GM12864 (cell line): Measurements from ENCODE around the gene TMEM259.

Experiments
- DNase-seq: peaks from one replicate; pipeline ENCODE4 v3.0.0-alpha.2; 2011; ENCODE audit warnings: low read depth
- H3K4me3 ChIP-seq: 2 replicates; pipeline ENCODE4 v1.5.1; 2011; ENCODE audit warnings: mild to moderate bottlenecking, low read depth, low read length, control low read depth
- CTCF ChIP-seq: IDR thresholded peaks from 2 replicates; pipeline ENCODE4 v1.5.1; 2011; ENCODE audit warnings: low read depth, mild to moderate bottlenecking, moderate library complexity, low read length, control low read depth, inconsistent platforms; ENCODE audit errors: missing control alignments

TMEM259 gene

GRCh38 chr19:1037621-1038064 lies 16.7 kb upstream of the TMEM259 start:
- no peak for DNase-seq
- H3K4me3 ChIP-seq, result no peak overlapping the region; the same call in 1 of the 2 replicates
- TF ChIP-seq CTCF, result no peak

GRCh38 chr19:1035998-1036621 lies 15.2 kb upstream of the TMEM259 start:
- no peak overlapping the region for H3K4me3 ChIP-seq
- no peak for DNase-seq
- TF ChIP-seq CTCF, result no peak

- TF ChIP-seq CTCF, result no peak
- DNase-seq, result no peak
- H3K4me3 ChIP-seq, result no peak overlapping the region
These were observed 11.4 kb upstream of the TMEM259 start for GRCh38 chr19:1032264-1032867.

- no peak for DNase-seq
- TF ChIP-seq CTCF, result no peak
- H3K4me3 ChIP-seq, result peak overlapping the region; percentile 77
These were observed 7.4 kb upstream of the TMEM259 start for GRCh38 chr19:1028062-1028926.

GRCh38 chr19:1027650-1028061 lies 6.7 kb upstream of the TMEM259 start:
- peak overlapping the region; percentile 77 for H3K4me3 ChIP-seq
- TF ChIP-seq CTCF, result no peak
- no peak for DNase-seq

DNA sequence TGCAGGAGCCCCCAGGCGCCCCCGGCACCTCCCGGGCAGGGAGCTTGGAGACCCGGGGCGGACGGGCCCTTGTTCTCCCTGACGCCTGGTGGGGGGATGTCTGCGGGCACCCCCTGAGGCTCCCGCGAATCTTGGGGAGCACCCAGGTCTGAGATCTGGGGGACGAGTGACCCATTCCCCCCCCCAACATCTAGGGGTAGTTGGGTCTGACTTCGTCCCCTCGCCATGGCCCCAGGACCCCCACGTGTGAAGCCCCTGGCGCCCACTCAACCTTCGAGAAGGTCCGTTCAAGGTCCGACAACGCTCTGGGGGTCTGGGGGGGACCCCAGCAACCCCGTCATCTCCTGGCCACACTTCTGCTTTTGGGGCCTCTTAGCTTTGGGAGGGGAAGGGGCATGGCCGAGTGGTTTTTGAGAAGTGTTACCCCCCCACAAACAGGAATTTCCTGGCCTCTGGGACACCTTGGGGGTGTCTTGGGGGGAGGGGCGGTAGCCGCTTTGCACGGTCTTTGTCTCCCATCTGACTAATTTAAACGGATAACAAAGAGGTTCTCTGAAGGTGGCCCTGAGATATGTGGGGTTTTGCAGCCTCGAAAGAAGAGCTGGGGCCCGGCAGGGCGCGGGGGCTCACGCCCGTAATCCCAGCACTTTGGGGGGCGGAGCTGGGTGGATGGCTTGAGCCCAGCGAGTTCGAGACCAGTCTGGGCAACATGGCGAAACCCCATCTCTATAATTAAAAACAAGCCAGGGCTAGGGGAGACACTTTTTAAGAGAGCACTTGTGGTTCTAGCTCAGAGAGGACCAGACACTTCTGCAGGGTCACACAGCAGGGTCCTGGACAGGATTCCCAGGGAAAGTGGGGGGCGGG lies 6.1 kb upstream of the TMEM259 start:
- peak overlapping the region; percentile 77 for H3K4me3 ChIP-seq
- TF ChIP-seq CTCF, result no peak
- no peak for DNase-seq
